ENCODE measurements around the gene DEDD.

DEDD gene, protein sequence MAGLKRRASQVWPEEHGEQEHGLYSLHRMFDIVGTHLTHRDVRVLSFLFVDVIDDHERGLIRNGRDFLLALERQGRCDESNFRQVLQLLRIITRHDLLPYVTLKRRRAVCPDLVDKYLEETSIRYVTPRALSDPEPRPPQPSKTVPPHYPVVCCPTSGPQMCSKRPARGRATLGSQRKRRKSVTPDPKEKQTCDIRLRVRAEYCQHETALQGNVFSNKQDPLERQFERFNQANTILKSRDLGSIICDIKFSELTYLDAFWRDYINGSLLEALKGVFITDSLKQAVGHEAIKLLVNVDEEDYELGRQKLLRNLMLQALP

DNA sequence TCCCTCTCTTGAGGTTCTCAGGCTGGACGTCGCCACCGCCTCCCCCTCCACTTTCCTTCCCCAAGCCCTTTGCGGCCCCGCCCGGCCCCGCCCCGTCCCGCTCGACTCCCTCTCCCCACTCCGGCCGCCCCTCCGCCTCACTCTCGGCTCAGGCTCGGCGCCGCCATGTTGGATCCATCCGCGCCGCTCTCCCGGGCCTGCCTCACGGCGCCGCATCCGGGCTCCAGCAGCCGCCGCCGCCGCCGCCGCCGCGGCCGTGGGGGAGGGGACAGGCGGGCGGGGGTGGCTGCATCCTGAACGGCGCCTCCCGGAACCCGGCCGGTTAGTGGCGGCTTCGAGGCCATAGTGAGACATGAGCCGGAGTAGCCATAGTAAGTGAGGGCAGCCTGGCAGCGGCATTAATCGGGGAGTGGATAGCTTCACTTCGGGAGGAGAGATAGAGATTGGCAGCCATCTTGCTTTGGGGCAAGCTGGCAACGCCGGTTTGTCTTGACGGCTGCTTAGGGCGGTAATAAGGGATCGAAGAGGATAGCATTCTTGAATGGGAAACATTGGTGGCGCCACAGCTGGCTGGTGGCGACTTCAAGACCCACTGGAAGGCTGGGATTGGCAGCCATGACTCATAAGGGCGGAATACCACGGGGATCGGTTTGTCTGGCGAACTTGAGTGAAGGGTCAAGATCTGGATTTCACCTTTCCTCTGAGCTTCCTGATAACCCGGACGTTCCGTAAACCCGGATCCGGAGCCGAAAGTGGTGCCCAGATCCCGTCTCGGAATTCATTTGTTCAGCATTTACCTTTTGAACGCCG, at the start of gene DEDD:
DEDD (minus strand) TSS at position 258 of the 810 bp plus-strand sequence. CDS start 8,205 bp downstream, outside the sequence.
- DNase-seq (ENCODE audit: low spot score), result peak; percentile 95

DNA sequence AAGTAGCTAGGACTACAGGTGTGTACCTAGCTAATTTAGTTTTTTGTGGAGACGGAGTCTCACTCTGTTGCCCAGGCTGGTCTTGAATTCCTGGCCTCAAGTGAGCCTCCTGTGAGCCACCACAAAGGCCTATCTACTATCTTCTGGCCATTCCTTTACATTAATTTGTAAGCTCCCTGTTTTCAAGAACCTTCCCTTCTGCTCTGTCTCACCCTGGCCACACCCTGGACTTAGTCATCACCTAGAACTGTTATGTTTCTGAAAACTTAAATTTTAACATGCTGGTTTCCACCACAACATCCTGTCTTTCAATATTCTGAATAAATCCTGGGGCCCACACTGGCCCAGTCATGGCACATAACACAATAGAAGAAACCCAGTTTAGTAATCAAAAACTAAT, 49.7 kb upstream of the DEDD start:
- DNase-seq (ENCODE audit: low spot score), result peak; percentile 88

DNA sequence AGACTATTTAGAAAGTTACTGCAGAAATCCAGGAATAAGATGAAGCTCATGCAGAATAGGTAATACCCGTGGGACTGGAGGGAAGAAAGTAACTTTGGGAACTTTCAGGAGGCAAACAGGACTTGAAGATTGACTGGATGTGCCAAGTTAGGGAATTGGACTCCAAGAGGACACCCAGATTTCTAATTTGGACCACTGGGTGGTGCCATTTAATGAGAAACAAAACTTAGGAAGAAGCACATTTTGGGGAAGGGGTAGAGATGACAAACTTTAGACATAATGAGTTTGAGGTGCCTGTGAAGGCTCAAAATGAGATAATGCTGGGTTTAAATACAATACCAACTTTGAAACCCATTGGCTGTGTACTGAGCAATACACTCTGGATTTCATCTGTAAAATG, 48.2 kb upstream of the DEDD start:
- no peak for DNase-seq (ENCODE audit: low spot score)

DNA sequence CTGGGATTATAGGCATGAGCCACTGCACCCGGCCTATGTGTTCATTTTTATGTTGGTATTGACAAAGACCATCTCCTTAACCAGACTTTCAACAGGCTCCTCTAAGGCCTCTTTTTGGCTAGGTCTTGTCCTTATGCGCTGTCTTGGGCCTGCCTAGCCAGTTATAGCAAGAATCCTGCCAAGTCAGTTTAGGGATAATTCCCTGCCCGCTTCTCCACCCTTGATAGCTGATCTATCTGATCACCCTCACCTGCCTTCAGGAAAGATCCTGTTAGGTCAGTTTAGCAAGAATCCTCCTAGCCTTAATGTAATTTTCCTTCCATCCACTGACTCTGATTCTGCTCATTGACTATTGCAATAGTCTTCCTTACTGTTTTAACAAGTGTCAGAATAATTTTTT, 47.2 kb upstream of the DEDD start:
- DNase-seq (ENCODE audit: low spot score), result no peak

DNA sequence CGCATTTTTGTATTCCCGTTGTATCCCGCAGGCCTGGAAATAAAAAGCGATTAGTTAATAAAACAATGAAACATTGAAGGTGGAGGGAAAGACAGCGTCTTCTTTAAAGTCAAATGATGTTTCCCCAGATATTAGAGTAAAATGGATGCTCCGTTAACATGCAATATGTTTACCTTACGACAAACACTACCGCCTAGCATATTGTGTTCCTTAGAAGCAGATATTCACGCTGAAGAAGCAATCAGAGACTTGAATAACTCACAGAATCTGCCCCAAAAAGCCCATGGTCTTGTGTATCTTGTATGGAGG, 45.4 kb upstream of the DEDD start:
- no peak for DNase-seq (ENCODE audit: low spot score)

DNA sequence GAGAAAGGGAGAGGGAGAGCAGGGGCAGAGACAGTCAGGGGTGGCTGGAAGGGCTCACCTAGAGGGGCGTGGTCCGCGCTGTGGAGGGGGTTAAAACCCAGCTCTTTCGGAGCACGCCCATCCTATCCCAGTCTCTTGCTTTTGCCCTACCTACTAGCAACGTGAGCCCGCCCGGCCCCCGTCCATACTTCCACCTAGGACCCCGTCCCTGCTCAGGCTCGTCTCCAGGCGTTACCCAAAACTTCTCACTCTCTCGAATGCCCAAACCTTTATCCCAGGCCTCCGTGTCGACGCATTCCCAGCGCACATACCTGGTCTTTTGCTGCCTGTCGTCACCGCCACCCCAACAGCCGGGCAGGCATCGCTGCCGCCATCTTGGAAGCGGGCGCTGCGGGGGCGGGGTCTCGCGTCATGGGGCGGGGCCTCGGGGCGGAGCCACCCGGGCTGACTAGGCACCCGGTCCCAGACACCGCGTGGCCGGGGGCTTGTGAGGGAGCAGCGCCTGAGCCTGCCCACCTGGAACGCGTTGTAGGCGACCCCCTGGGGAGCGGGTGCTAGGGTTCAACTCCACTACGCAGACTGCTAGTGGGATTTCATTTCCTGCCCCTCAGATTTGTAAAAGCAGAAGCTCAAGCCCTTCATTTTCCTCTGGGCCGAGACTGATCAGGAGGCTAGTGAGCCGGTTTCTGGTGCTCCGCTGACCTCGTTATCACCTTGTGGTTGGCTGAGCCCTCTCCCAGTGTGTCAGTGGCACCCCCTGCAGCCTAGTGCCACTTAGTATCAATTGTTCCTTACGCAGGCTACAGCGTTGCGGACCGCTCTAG, 44.9 kb upstream of the DEDD start, which contains the start of gene B4GALT3:
B4GALT3 (minus strand) TSS at position 396 of the 824 bp plus-strand sequence. CDS start 1,447 bp downstream, outside the sequence.
- DNase-seq (ENCODE audit: low spot score), result peak; percentile 95

DNA sequence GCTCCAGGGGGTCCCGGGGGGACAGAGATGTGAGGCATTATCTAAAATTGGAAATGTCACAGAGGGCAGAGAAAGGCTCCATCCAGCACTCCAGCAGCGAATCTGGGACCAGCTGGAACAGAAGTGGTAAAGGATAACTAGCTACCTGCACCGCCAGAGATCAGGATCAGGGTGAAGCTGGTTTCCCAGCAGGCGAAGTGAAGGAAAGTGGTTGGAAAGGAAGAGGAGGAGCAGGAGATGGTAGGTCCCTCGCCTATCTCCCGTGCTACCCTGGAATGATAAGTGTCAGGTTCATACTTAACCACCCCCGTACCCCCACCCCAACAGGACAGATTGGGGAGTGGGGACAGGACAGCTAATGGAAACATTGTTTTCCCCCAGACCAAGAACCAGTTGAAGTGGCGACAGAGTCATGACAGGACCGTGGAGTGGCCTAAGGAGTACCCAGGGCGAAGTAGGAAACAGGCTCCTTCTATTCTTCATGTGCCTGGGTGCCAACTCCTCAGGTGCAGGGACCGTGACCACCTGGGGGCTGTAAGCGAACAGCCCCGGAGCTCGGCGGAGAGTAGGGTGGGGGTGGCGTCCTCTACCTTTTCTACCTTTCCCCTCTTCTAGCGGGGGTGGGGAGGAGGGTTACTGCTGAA, 44.1 kb upstream of the DEDD start:
- DNase-seq (ENCODE audit: low spot score), result no peak

DNA sequence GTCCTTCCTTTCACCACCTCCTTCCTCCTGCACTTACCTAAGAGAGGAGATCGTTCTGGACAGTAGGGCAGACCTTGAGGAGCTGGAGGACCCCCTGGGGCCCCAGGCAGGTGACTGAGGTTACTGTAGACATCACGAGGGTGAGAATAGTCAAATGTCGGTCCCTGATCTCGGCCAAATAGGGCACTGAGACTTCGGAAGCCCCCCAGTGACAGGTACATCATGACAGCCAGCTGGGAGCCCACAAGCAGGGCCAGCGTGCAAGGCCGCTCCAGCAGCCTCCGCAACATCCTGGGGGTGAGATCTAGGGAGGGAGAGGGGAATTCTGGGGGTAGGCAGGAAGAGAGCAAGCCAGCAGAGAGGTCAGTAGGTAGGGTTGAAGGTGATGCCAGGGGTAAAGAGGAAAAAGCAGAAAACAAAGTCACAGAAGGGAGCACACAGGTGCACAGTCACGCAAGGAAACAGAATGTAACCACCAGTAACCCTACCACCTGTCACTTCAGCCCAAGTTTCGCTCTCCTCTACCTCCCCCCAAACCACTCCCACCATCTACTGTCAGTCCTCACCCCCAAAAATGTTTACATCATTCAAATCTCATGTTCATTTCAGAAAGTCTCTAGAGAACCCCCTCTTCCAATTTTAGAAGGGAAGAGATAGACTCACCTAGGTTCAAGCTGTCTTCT, 43.4 kb upstream of the DEDD start:
- no peak for DNase-seq (ENCODE audit: low spot score)

DNA sequence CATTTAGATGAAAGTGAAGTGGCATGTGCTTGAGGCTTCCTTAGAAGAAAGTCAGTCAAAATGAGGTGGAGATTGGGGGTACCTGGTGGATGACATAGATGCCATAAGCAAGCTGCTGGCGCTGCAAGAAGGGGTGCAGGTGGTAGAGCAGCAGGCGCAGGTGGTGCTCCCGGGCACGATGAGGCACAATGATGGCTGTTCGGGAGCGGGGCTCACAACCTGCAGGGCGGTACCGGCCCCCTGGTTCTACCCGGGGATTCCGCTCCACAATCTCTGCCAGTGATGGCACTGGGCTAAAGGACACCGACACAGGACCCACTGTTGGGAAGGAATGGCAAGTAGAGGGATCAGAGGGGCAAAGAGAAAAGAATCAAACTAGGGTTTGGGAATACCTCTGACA, 42.4 kb upstream of the DEDD start:
- no peak for DNase-seq (ENCODE audit: low spot score)

DNA sequence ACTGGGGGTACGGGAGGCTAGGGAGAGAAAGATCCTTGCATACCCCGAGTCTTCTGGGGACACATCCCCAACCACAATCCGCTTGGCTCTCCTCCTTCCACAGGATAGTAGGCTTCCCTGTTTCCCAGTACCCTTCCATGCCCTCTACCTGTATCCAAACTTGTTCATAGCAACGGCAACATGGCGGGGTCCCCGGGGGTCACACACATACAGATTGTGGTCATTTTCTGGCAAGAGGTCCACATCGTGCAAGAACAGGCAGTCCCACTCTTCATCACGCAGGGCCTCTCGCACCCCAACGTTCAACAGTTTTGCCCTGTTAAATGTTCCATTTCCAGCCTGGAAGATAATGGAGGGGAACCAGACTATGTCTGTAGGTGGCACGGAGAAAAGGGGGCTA, 41.2 kb upstream of the DEDD start:
- no peak for DNase-seq (ENCODE audit: low spot score)

DNA sequence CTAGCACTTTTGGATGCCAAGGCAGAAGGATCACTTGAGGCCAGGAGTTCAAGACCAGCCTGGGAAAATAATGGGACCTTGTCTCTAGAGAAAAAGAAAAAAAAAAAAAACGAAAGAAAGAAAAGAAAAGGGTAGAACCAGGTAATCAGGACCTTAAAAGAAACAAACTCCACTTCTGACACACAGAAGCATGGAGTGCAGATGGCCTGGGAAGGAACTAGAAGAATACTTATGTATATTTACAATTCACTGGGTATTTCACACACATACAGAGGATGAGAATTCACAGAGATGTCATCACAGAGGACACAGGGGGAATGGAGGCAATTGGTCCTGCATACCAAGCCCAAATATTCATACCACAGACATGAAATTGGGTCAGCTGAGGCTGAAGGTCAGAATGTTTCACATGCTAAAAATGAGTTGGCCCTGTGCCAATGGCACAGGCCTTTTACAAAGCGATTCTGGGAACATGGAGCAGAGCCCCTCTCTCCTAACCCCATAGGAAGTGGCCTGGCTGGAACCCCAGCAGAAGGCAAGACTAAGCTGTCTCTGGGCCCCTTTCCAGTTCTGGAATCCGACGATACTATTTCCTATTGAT, 40.4 kb upstream of the DEDD start:
- DNase-seq (ENCODE audit: low spot score), result no peak

DNA sequence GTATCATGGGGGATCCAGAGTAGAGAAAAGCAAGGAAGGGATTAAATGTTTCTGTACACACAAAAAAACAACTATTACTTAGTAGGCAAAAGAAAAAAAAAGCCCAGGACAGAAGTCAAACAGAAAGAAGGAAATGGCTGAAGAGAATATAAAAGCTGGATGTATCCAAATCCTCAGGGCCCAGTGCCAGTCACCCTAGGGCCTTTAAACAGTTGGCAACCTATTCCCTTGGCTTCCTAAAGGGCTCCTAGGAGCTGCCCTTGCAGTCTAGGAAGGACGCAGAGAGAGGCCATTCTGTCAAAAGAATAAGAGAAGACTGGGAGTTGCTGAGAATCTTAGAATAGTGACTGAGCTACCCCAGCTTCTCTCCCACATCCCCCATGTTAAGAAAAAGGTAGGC, 39.9 kb upstream of the DEDD start:
- DNase-seq (ENCODE audit: low spot score), result no peak

DNA sequence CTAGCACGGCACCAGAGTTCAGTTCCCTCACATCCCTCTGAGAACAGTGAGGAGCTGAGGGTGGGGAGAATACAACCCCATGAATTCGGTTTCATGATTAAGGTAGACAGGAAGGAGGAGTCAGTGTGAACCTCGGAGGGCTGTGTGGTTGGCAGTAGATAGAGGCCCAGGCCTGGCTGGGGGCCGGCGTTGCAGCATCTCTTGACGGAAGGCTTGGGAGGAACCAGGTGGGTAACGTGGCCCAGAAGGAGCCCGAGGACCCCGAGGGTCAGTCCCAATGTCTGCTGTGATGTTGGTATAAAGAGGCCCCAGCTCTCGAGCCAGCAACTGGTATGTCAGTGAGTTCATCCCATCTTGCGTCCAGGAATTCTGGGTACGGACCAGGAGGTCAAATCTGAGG, 39.2 kb upstream of the DEDD start:
- DNase-seq (ENCODE audit: low spot score), result no peak

DNA sequence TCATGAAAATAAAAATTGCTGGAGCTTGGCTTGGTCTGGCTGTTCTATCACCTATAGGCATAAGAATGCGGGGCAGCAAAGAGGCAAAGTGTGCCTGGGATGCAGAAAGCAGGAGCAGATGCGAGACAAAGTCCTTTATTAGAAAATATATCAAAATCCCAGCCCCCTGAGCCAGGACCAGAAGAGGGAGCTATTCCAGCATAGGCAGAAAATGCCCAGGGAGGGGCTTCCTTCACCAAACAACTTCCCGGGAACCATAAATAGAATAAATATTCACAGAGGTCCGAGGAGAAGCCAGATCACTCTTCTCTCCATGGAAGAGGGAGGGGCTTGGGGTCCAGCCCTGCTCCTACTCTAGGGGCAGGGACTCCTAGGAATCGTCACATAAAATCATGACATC, 38.7 kb upstream of the DEDD start:
- no peak for DNase-seq (ENCODE audit: low spot score)

DNA sequence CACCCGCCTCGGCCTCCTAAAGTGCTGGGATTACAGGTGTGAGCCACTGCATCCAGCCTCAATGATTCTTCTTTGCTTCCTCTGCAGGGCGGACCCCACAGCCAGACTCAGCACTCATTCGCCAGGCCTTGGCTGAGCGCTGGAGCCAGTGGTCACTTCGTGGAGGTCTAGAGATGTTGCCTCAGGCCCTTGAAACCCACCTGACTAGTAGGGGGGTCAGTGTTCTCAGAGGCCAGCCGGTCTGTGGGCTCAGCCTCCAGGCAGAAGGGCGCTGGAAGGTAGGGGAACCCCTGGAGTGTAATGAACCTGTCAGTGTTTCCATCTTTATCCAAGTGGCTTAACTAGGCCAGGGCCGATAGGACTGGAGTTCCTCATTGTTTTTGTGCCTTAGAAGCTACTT, 36.4 kb upstream of the DEDD start:
- DNase-seq (ENCODE audit: low spot score), result no peak

DNA sequence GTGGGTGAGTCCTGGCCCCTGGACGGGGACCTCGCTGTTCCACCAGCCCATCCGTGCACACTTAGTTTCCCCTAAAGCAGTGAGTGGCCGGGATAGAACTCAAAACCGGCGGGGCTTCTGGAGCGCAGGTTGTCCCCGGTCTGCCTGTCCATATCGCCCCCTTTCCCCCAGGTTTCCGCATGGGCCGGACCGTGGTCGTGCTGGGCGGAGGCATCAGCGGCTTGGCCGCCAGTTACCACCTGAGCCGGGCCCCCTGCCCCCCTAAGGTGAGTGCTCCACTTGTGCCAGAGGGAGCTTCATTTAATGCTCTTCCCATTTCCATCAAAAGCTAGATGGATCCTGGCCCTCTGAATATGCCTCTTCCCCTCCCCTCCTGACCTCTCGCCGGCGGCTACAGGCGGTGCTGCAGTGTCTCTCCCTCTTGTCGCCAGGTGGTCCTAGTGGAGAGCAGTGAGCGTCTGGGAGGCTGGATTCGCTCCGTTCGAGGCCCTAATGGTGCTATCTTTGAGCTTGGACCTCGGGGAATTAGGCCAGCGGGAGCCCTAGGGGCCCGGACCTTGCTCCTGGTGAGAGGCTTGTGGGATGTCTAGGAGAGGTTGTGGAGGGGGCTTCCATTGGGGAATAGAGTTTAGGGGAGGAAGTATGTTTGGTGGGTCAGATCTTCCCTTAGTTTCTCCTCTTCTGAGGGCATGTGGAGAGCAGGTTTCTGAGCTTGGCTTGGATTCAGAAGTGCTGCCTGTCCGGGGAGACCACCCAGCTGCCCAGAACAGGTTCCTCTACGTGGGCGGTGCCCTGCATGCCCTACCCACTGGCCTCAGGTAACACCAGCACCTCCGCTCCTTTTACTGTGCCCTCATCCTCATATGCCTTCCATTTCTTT, 34.4 kb upstream of the DEDD start:
- no peak for DNase-seq (ENCODE audit: low spot score)

DNA sequence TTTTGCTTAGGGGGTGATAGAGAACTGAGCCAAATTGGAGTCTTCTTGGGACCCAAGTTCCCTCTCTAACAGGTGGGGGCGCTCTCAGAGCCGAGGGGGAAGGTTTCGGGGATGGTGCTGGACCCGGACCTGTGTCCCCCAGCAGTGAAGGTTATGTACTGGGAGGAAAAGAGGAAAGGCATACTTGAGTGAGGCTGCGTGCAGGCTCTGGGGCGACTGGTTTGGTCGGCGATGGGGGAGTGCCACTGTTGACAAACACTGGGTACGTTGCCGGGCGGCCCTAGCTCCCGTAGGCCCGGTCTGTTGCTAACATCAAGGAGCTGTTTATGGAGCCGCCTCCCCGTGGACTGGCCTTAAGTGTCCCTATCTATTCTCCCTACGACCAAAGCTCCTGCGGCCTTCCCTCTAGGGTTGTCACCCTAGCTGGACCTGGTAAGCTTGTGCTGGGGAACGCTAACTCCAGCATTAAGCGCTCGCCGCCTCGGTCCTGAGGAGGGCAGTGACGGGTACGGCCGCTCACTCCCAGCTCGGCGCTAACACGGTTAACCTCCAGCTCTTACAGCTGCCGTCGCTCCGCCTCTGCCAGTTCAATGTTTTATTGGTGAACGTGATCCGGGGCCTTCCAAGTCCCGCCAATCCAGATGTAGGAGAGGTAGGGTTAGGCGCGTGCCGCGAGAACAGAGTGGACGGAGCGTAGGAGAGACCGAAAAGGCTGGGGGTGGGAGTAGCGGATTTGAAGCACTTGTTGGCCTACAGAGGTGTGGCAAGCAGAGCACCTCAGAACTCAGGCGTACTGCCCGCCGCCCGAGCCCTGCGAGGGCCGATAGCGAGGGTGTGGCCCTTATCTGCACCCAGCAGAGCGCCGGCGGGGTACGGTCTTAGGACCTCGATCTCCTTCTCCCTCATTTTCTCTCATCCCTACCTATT, 33.5 kb upstream of the DEDD start, which contains the start of gene PPOX:
PPOX (plus strand) TSS at position 685 of the 927 bp plus-strand sequence. CDS start 422 bp downstream, outside the sequence.
- DNase-seq (ENCODE audit: low spot score), result peak; percentile 98

DNA sequence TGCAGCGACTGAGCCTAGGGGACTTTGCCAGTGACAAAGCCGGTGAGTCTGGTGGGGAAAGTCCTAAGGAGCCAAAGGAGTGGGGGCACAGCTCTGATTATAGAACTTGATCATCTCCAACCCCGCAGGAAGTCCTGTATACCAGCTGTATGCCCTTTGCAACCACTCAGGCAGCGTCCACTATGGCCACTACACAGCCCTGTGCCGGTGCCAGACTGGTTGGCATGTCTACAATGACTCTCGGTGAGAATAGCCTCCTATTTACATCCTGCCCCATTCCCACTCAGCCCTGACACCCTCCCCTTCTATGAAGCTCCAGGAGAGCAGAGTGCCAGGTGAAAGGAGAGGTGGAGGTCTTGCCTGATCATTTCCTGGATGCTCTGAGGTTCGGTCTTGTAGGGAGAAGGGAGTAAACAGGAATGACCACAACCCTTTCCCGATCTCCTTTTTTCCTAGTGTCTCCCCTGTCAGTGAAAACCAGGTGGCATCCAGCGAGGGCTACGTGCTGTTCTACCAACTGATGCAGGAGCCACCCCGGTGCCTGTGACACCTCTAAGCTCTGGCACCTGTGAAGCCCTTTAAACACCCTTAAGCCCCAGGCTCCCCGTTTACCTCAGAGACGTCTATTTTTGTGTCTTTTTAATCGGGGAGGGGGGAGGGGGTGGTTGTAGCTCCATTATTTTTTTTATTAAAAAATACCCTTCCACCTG, 32.6 kb upstream of the DEDD start:
- no peak for DNase-seq (ENCODE audit: low spot score)

Measured in activated CD4-positive, alpha-beta T cell treated with anti-CD3 and anti-CD28 coated beads, Interleukin-2, Interleukin-4, amounts not matched to agents 100 ng/mL and 50 ng/mL, durations not matched to agents 16 hours and 8 hours (primary cell).